ENCODE measurements around the gene LEPROT.

GRCh38 chr1:65469126-65469888 lies 48.8 kb downstream of the LEPROT start:
- TF ChIP-seq CTCF (IDR thresholded peaks at IDR 0.05 in 8 of 11, conservative IDR thresholded peaks at IDR 0.05 in 3 of 11) (no peak), POLR2A (IDR thresholded peaks at IDR 0.05) (no peak)

Measured in spleen (tissue), 7 donors.